ENCODE results near the gene UPK3B.
"Not testable (repeated sequence)": the region's sequence is repeated elsewhere in the genome, so short reads cannot be mapped to it uniquely, and the experiment has no call there.

Gene UPK3B

DNA sequence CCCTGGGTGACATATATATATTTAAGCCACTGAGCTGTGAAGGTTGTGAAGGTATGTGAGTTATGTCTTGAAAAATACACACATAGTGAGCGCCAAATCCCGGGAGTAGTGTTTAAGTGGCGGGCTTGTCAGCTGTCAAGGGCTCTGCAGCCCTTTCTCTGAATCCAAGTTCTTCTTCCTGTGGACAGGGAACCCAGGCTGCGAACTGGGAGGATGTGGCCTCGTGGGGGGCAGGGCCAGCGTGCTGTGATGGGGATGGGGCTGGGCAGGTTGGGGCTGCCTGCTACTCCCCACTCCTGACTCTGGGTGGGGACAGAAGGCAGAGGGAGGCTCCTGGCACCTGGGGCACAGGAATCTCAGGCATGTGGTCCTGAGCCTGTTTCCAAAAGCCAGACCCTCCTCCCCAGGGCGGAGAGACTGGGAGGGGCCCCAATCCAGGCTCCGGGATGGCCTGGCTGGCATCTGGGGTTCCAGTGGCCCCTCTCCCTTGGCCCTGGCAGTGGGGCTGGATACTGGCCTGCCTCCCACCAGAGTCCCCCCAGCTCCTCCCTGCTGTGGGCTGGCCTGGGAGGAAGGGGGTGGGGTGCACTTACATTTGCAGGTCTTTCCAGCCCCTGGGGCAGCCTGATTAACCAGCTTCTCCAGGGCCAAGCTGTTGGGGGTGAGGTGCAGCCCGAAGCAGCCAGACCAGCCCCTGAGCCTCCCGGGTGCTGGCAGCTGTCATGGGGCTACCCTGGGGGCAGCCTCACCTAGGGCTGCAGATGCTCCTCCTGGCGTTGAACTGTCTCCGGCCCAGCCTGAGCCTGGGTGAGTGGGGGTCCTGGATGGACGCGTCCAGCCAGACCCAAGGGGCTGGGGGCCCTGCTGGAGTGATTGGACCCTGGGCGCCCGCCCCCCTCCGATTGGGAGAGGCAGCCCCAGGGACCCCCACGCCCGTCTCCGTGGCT lies at the start of gene UPK3B:
Gene UPK3B (plus strand): TSS at position 622 of the 947 bp plus-strand sequence. CDS start 101 bp downstream, at position 723.
- no peak for DNase-seq (ENCODE audit: low read depth)

DNA sequence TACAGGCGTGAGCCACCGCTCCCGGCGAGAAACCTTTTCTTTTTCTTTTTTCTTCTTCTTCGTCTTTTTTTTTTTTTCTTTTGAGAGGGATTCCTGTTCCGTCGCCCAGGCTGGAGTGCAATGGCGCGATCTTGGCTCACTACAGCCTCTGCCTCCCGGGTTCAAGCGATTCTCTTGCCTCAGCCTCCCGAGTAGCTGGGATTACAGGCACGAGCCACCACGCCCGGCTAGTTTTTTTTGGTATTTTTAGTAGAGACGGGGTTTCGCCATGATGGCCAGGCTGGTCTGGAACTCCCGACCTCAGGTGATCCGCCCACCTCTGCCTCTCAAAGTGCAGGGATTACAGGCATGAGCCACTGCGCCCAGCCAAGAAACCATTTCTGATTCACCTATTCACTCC lies 49.6 kb upstream of the UPK3B start:
- not testable (repeated sequence) for DNase-seq (ENCODE audit: low read depth)

DNA sequence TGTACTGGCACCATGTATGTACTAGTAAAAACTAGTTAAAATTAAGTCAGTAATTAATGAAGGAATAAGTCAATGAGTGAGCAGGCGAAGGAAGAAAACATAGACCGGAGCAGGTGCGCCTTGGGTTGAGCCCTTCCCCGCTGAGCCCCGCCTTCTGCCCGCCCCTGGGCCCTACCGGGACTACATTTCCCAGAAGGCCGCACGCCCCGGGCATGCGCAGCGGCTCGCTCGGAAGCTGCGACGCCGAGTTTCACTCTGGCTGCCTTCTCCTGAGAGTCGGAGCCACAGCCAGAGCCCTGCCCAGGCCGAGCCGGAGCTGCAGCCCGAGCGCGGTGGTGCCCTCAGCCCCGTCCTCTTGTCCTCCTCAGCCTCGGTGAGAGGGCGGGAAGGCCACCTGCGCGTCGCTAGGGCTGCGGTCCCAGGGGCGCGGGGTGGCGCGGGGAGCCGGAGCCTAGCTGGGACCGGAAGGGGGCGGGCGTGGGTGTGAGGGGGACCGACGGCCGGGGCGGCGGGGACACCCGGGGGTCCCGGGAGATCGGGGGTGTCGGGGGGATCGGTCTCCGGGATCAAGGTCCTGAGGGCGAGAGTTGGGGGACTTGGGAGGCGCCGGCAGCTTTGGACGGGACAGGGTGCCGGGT lies 48.8 kb upstream of the UPK3B start, which contains the start of gene DTX2:
Gene DTX2 (plus strand): TSS at position 246 of the 638 bp plus-strand sequence. CDS start 18,801 bp downstream, outside the sequence.
- DNase-seq (ENCODE audit: low read depth): not testable (repeated sequence)

DNA sequence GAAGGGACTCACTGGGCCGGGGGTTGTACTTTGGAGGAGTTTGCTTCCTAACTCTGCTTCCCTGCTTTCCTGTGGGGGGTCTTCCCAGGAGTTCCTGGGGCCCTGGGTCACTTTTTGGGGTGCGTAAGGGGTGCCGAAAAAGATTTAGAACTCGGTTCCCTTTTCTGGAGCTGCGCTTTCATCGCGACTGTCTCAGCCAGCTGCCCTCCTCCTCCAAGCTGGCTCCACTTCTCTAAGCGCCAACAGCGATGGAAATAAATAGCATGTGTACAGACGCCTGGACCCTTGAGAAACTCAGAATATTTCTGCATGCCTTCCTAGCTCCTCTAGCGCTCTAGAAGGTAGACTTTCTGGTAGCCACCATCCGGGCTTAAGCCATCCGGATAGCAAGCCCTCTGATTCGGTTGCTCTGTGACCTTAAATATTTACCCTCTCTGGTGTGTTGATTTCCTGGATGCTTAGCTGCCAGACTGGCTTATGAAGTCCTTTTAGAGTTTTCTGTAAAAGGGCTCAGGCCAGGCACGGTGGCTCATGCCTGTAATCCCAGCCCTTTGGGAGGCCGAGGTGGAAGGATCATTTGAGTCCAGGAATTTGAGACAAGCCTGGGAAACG lies 48.0 kb upstream of the UPK3B start:
- DNase-seq (ENCODE audit: low read depth): not testable (repeated sequence)

DNA sequence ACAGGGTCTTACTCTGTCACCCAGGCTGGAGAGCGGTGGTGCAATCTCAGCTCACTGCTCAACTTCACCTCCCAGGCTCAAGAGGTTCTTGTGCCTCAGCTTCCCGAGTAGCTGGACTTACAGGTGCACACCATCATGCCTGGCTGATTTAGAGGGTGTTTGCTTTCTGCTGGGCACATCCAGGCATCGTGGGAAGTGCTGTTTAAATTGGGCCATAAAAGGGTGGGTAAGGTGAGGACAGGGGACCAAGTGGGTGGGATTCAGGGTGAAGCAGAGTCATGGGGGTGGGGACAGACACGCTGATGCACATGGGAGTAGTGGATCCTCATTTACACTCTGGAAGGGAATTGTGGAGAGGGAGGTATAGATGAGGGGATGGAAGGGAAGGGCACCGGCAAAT lies 45.4 kb upstream of the UPK3B start:
- DNase-seq (ENCODE audit: low read depth): not testable (repeated sequence)

DNA sequence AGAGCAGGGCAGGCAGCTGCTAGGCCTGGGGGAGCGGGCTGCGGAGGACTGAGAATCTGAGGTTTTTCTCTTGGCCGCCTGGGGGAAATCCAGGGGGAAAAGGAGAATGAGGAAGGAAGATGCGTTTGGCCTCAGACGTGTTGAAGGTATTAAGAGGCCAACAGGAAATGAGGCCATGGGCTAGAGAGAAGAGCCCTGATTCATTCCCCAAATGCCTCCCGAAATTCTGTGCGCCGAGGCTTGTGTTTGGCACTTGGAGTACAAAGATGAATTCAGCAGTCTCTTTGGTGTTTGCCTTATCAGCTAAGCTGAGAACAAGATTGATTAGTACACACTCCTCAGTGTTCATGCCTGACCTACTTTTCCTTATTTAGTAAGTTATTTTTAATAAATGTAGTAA lies 44.4 kb upstream of the UPK3B start:
- DNase-seq (ENCODE audit: low read depth): not testable (repeated sequence)

DNA sequence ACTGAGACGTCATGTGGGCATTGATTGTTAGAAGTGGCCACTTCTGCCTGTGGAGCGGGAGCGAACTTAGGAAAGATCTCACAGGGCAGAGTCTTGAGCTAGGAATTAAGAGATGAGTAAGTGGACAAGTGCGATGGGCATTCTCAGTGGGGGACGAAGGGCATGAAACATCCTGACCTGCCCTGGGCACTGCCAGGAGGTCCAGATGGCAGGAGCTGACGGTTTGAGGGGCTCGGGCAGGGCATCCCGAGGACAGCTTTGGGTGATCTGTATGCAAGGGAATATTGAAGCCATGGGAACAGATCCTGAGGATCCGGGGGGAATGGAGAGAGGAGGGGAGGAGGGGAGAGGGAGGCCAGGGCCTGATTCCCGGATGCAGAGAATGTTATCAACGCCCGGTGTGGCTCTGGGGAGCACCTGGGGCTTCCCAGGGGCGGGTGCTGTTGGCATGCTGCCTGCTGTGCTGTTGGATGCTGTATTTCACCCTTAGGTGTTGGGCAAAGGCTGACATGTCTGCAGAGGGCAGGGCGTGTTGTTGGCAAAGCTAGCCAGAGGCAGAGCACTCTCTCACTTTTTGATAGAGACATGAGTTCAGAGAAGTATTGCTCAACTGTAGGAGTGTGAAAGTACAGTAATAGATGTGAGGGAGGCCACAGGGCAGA lies 42.5 kb upstream of the UPK3B start:
- DNase-seq (ENCODE audit: low read depth): not testable (repeated sequence)

DNA sequence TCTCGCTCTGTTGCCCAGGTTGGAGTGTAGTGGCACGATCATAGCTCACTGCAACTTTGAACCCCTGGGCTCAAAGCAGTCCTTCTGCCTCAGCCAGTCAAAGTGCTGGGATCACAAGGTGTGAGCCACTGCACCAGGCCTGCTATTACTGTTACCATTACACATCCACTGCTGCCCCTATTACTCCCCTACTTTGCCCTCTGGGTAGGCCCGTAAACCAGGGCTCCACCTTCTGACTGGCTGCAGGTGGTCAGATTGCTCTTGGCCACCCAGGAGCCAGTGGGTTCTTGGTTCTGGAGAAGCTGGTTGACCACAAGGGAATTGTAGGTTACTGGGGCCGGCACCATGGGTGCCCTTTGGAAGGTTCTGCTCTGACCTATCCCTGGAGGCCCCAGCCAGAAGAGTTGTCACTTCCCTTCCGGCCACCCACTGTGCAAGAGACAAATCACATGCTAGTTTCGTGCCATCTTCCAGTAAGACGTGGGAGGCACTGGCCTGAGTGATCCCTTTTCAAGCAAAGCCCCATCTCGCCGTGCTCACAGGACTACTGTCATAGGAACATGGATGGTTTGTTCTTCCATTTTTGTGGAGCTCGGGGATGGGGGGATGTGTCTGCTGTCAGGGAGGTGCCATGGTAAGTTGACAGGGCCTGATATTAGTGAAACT lies 38.7 kb upstream of the UPK3B start:
- not testable (repeated sequence) for DNase-seq (ENCODE audit: low read depth)

DNA sequence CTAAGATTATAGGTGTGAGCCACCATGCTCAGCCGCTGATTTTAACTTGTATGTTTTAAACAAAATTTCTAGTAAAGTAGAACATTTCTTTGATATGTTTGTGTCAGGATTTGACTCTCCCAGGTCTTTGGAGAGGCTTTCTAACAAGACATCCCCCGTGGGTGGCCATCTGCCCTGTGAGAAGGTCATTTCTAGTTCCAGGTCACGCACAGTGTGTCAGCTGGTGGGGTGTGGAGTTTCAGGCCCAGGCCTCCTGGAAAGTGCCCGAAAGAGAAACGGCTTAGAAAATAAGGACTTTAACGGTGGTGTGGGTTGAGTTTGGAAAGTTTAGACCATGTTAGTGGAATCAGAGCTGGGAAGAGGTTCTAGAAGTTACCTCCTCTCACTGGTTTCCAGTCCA lies 37.3 kb upstream of the UPK3B start:
- DNase-seq (ENCODE audit: low read depth): not testable (repeated sequence)

DNA sequence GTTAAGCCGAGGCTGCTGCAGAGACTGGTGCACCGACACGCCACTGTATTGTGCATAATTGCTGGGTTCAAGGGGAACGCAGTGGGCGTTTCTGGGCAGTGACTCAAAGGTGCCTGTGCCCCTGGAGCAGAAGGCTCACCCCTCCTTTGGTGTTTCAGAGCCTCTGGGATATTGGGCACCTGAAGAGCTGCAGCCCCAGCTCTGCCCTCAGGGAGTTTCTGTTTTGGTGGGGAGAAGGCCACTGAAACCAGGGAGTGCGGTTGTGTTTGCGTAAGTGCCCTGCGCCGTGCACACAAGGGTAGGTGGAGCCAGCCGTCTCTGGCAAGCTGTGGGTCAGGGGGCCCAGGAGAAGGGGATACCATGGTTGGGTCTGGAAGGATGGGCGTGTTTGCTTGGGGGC lies 34.1 kb upstream of the UPK3B start:
- not testable (repeated sequence) for DNase-seq (ENCODE audit: low read depth)

DNA sequence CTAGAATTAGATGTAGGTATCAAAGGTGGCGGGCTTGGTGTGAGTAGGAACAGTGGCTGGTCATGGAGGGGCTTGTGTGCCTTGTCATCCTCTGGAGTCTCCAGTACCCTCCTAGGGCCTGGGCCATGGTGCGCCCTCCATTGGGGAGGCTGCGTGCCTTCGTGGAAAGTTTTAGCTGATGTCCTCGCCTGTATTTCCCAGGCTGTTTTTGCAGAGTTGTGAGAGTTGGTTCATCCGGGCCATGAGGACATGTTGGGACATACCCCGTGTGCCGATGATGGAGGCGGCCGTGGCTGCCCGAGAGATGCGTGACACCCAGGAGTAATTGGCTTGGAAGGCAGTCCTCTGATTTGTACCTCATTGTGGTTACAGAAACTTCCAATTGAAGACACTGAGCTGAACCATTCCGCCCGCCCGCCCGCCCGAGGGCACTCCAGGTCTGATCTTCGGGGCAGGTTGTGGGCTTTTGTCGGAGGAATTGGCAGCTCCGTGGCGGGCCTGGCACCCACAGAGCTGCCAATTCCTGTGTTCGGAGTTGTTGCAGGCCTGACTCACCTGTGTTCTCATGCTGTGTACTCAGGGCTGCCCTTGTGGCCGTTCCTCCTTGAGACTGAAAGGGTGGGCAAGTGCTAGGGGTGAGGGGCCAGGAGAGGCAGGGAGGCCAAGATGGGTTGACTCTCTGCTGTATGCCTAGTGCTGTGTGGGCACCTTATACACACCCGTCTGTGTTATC lies 33.4 kb upstream of the UPK3B start:
- not testable (repeated sequence) for DNase-seq (ENCODE audit: low read depth)

DNA sequence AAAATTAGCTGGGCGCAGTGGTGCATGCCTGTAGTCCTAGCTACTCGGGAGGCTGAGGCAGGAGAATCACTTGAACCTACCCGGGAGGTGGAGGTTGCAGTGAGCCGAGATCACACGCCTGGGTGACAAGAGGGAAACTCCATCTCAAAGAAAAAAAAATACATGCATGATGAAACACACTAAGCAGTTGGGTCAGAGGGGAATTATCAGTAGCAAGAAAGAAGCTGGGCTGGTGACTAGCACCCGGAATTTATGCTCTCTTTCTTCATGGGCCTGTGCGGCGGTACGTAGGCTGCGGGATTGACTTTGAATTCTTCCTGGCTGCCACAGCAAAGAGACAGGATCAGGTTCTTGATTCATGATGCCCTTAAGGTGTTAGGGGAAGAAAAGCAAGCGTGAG lies 30.7 kb upstream of the UPK3B start:
- not testable (repeated sequence) for DNase-seq (ENCODE audit: low read depth)

DNA sequence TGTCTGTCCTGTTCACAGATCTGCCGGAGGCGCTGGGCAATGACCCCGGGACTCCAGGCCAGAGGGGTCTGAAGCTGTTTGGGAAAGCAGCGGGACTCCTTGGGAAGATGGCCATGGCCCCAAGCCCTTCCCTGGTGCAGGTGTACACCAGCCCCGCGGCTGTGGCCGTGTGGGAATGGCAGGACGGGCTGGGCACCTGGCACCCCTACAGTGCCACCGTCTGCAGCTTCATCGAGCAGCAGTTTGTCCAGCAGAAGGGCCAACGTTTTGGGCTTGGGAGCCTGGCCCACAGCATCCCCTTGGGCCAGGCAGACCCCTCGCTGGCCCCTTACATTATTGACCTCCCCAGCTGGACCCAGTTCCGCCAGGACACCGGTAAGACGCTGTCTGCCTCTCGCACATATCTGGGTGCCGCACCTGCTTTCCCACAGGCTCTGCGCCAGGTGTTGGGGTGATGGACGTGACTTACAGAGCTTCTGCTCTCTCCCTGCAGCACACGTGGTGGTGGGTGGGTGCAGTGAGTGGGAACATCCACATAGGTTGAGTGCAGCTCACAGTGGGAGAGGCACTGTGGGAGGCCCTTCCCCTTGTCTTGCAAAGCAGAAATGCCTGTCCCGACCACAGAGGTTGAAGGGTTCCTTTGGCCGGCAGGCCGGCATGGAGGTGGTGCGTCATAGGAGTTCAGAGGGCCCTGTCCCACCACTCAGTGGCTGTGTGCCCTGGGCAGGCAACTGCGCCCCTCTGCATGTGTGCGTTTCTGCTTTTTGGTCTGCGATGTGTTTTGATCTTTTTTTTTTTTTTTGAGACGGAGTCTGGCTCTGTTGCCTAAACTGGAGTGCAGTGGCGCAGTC lies 29.7 kb upstream of the UPK3B start:
- not testable (repeated sequence) for DNase-seq (ENCODE audit: low read depth)

DNA sequence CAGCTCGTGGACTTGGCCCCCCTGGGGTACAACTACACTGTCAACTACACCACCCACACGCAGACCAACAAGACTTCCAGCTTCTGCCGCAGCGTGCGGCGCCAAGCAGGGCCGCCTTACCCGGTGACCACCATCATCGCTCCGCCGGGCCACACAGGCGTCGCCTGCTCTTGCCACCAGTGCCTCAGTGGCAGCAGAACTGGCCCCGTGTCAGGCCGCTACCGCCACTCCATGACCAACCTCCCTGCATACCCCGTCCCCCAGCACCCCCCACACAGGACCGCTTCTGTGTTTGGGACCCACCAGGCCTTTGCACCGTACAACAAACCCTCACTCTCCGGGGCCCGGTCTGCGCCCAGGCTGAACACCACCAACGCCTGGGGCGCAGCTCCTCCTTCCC lies 27.7 kb upstream of the UPK3B start:
- DNase-seq (ENCODE audit: low read depth): not testable (repeated sequence)

DNA sequence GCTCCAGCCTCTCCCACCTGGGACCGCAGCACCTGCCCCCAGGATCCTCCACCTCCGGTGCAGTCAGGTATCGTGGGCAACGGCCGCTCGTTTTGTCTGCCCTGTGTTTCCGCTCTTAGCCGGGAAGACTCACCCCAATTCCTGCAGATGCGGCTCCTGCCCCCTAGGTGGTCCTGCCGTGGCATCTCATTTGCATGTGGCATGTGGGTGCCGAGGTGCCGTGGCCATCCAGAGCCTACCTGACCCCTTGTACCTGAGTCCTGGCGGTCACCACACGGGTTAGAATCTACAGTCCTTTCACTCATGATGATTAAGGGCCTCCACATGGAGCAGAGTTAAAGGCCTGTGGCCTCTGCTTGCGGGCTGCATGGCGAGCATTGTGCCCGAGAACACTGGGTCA lies 27.3 kb upstream of the UPK3B start:
- not testable (repeated sequence) for DNase-seq (ENCODE audit: low read depth)

DNA sequence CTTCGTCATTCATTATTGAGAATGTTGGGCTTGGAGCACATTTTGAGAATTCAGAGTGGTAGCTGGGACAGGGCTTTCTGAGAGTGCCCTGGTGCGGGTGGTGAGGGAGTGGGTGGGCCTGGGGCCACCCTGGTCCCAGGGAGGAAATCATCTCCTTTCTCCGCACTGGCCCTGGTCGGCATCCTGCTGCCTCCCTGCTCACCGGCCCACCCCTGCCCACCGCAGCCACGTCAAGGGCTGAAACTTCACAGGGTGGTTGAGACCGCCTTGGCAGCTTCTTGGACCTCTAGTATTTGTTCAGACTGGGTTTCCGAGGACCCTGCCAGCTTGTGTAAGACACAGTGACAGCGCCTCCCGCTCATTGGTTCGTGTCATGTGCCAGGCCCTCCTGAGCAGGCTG lies 25.9 kb upstream of the UPK3B start:
- DNase-seq (ENCODE audit: low read depth): not testable (repeated sequence)

DNA sequence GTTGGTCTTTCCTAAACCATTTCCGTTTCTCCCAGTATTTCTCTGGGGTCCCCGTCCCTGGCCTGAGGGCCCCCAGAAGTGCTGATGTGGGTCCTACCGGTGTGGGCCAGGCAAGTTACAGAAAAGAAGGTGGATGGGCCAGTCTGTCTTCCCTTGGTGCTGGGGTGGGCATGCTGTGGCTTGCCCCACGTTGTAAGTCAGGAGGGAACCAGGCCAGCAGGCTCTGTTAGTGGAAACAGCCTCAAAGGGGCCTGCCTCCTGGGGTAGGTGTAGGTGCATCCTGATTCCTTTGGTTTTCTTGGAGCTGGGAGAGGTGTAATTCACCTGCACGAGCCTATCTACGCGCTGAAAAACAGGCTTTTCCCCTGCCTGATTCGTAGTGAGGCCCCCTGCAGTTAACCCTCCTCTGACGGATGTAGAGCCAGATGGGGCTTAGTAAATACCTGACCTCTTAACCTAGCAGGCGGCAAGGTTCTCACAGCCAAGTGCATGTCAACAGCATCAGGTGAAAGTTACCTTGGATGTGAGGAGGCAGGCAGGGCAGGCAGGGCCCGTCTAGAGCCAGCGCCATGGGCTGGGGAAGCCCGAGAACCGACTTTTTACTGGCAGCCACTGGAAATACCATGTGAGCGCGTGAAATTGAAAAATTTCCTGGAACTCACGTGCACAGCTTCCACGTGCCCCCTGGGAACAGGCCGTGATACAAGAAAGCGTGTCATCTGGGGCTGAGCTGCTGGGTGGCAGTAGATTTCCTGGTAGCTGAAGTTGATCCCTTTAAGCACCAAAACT lies 24.3 kb upstream of the UPK3B start:
- not testable (repeated sequence) for DNase-seq (ENCODE audit: low read depth)

DNA sequence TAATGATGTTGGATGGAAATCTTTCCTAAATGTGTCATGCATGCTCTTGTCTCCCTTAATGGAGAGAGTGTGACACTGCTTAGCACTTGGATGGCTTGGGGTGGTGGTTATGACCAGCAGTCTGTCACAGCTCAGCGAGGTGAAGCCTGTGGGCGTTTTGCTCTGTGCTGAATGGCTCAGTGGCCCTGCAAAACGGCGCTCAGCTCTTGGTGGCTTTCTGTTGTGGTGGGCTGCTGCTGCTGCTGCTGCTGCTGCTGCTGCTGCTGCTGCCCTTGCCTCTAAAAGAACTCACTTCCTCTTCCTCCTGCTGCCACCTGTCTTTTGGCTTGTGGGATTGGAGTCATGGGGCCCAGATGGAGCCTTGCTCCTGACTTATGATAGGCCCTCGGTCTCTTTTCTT lies 23.7 kb upstream of the UPK3B start:
- not testable (repeated sequence) for DNase-seq (ENCODE audit: low read depth)

DNA sequence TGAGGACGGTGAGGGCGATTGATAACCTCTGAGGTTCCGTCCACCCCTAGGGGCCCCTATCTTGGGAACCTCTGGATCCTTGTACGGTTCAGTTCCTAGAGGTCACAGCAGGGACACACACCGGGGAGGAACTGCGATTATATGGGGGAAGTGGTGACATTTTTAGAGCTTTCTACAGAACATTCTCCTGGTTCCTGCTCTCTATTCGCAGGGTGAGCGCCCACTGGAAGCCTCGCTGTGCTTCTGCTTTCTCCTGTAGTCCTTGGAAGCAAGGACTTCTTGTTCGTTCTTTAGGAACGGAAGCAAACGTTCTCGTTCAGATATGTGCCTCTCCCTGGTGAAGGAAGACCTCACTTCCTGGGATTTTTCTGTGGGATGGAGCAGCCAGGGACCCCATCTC lies 22.4 kb upstream of the UPK3B start:
- not testable (repeated sequence) for DNase-seq (ENCODE audit: low read depth)
